ENCODE measurements around the gene RTP1. TPM values are rescaled to one million over a fixed set of nuclear protein-coding genes. Genes with fewer than 3 reads are reported as not detected.

RTP1 gene
- total RNA-seq: not detected

GRCh38 chr3:187197335-187197649 lies at the start of gene RTP1:
Gene RTP1 (plus strand): TSS chr3:187197486. CDS start chr3:187197516, 30 bp downstream.
- H3K9me3 ChIP-seq: no peaks in the 10 kb centered on the region
- WGBS: 65% methylated on average over 7 of the region's 8 CpGs
- no peaks in the 10 kb centered on the region for H3K27me3 ChIP-seq
- H3K4me3 ChIP-seq: no peak within 1 kb of the TSS
- TF ChIP-seq EP300 (IDR thresholded peaks at IDR 0.05) (no peak), POLR2AphosphoS5 (IDR thresholded peaks at IDR 0.05) (no peak), CTCF (IDR thresholded peaks at IDR 0.05) (no peak), POLR2A (IDR thresholded peaks at IDR 0.05; ENCODE audit: low read depth) (no peak)
- H3K36me3 ChIP-seq: no peaks in the 10 kb centered on the region
- no peak for DNase-seq (ENCODE audit: extremely low spot score)
- H3K27ac ChIP-seq (replicated peaks in 1 of 4): no peak within 1 kb of the TSS
- H3K4me1 ChIP-seq: peaks cover 0 to 13% (median 9%) of the 10 kb centered on the region in 4 donors
- intact Hi-C loops (cut with DNase I): no loop called here

GRCh38 chr3:187150186-187150585 lies 47.1 kb upstream of the RTP1 start:
- no peaks in the 10 kb centered on the region for H3K27me3 ChIP-seq
- no peaks in the 10 kb centered on the region for H3K36me3 ChIP-seq
- TF ChIP-seq EP300 (IDR thresholded peaks at IDR 0.05): no peak
- no peak for TF ChIP-seq CTCF (IDR thresholded peaks at IDR 0.05)
- TF ChIP-seq POLR2AphosphoS5 (IDR thresholded peaks at IDR 0.05): no peak
- no peak for DNase-seq (ENCODE audit: extremely low spot score)
- no peak overlapping the region for H3K27ac ChIP-seq (replicated peaks in 1 of 4)
- intact Hi-C loops (cut with DNase I): no loop called here
- 89% methylated on average over 7 of the region's 7 CpGs for WGBS
- no peaks in the 10 kb centered on the region for H3K9me3 ChIP-seq
- H3K4me1 ChIP-seq: no peaks in the 10 kb centered on the region
- no peak overlapping the region for H3K4me3 ChIP-seq

DNA sequence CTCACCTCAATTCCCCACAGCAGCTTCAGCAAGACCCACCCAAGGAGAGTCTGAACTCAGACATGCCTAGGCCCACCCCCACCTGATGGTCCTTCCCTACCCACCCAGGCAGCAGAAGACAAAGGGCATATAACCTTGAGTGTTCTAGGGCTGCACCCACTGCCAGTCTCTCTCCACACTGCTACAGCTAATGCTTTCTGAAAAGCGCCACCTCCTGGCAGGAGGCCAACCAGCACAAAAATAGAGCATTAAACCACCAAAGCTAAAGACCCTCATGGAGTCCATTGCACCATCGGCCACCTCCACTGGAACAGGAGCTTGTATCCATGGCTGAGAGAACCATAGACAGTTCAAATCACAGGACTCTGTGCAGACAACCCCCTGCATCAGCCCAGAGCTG lies 46.7 kb upstream of the RTP1 start:
- intact Hi-C loops (cut with DNase I): no loop called here

DNA sequence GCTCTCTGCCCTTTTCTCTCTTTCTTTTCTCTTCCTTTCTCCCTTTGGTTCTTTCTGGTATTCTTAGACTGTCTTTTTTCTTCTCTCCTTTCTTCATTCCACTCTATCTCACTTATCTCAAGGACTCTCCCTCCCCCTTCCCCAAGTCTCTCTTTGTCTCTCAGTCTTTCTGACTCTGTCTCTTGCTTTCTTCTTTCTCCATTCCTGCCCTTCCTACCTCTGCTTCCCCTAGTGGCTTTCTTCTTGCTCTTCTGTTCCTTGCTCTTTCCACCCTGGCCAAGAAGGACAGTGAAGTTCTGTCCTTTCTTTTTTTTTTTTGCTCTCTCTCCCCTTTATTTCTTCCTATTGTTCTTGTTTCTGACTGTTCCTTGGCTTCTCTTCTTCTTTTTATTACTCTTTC lies 35.7 kb upstream of the RTP1 start:
- DNase-seq (ENCODE audit: extremely low spot score): no peak
- Histone ChIP-seq H3K9me3 (peaks cover 0 to 11% (median 4%) of the 10 kb centered on the region in 4 donors), H3K27ac (replicated peaks in 1 of 4) (no peak overlapping the region), H3K27me3 (no peaks in the 10 kb centered on the region), H3K4me1 (peaks cover 0 to 8% (median 3%) of the 10 kb centered on the region in 4 donors), H3K4me3 (no peak overlapping the region), H3K36me3 (no peaks in the 10 kb centered on the region)
- intact Hi-C loops (cut with DNase I): loop anchor here (5.0 to 10.0 kb wide), 2 partner anchors 309 to 547 kb away; partner anchors contain the start of gene AHSG
- no peak for TF ChIP-seq POLR2AphosphoS5 (IDR thresholded peaks at IDR 0.05)
- no peak for TF ChIP-seq EP300 (IDR thresholded peaks at IDR 0.05)
- TF ChIP-seq CTCF (IDR thresholded peaks at IDR 0.05): no peak
- no peak for TF ChIP-seq POLR2A (IDR thresholded peaks at IDR 0.05; ENCODE audit: low read depth)

More for the DNA sequence above, 46.7 kb upstream of the RTP1 start:
- Histone ChIP-seq H3K9me3 (no peaks in the 10 kb centered on the region), H3K36me3 (no peaks in the 10 kb centered on the region), H3K4me1 (no peaks in the 10 kb centered on the region), H3K4me3 (no peak overlapping the region), H3K27ac (replicated peaks in 1 of 4) (no peak overlapping the region), H3K27me3 (no peaks in the 10 kb centered on the region)
- DNase-seq (ENCODE audit: extremely low spot score): no peak
- TF ChIP-seq EP300 (IDR thresholded peaks at IDR 0.05): no peak
- TF ChIP-seq CTCF (IDR thresholded peaks at IDR 0.05): no peak
- TF ChIP-seq POLR2AphosphoS5 (IDR thresholded peaks at IDR 0.05): no peak
- no peak for TF ChIP-seq POLR2A (IDR thresholded peaks at IDR 0.05; ENCODE audit: low read depth)
- WGBS: 58% methylated on average over 2 of the region's 2 CpGs

- no peak for DNase-seq (ENCODE audit: extremely low spot score)
- WGBS: 68% methylated on average over 6 of the region's 6 CpGs
- H3K27me3 ChIP-seq: no peaks in the 10 kb centered on the region
- TF ChIP-seq EP300 (IDR thresholded peaks at IDR 0.05) (no peak), POLR2AphosphoS5 (IDR thresholded peaks at IDR 0.05) (no peak), CTCF (IDR thresholded peaks at IDR 0.05) (no peak), POLR2A (IDR thresholded peaks at IDR 0.05; ENCODE audit: low read depth) (no peak)
- H3K4me3 ChIP-seq: no peak overlapping the region
- H3K4me1 ChIP-seq: peaks cover 0 to 11% (median 6%) of the 10 kb centered on the region in 4 donors
- H3K36me3 ChIP-seq: no peaks in the 10 kb centered on the region
- H3K27ac ChIP-seq (replicated peaks in 1 of 4): no peak overlapping the region
- peaks cover 0 to 11% (median 4%) of the 10 kb centered on the region in 4 donors for H3K9me3 ChIP-seq
- intact Hi-C loops (cut with DNase I): loop anchor here (5.0 to 10.0 kb wide), 2 partner anchors 310 to 548 kb away; partner anchors contain the start of gene AHSG
These were observed 34.9 kb upstream of the RTP1 start for GRCh38 chr3:187162265-187162953.
